ENCODE results near the gene INTS1. TPM values are rescaled to one million over a fixed set of nuclear protein-coding genes. Genes with fewer than 3 reads are reported as not detected.
A peak's percentile ranks its signal among the peaks of the same experiment; 100 is the strongest.
"Not testable (repeated sequence)": the region's sequence is repeated elsewhere in the genome, so short reads cannot be mapped to it uniquely, and the experiment has no call there.

Gene INTS1
- total RNA-seq, 4 donors from 2014 or later = 29.8 to 65.5 (median 41.4) TPM

GRCh38 chr7:1448958-1449357, 55.2 kb downstream of the INTS1 start:
- peaks cover 0 to 55% (median 5%) of the 10 kb centered on the region in 3 donors for H3K4me1 ChIP-seq
- H3K9me3 ChIP-seq = no peaks in the 10 kb centered on the region
- peaks cover 0 to 3% of the 10 kb centered on the region in 2 donors for H3K36me3 ChIP-seq
- TF ChIP-seq EP300 (IDR thresholded peaks at IDR 0.05) (no peak), POLR2AphosphoS5 (IDR thresholded peaks at IDR 0.05) (no peak), CTCF (IDR thresholded peaks at IDR 0.05) (no peak), POLR2A (IDR thresholded peaks at IDR 0.05) (no peak)
- WGBS, 2 donors (ENCODE audit: low coverage in 1 of 2) = 94 to 96% methylated on average over 7 to 8 of the region's 14 CpGs
- H3K4me3 ChIP-seq = no peak overlapping the region
- peak overlapping the region in 3 of 4 donors; percentile 32 to 71 (median 61) for H3K27ac ChIP-seq
- H3K27me3 ChIP-seq = no peaks in the 10 kb centered on the region
- no peak for ATAC-seq

- TF ChIP-seq EP300 (IDR thresholded peaks at IDR 0.05) = no peak
- TF ChIP-seq POLR2A (IDR thresholded peaks at IDR 0.05) = no peak
- no peak for TF ChIP-seq CTCF (IDR thresholded peaks at IDR 0.05)
- TF ChIP-seq POLR2AphosphoS5 (IDR thresholded peaks at IDR 0.05) = no peak
- Histone ChIP-seq H3K27ac (peak overlapping the region in 3 of 4 donors; percentile 61 to 71 (median 69)), H3K4me3 (peak overlapping the region in 1 of 2 donors; percentile 10), H3K4me1 (peaks cover 0 to 42% (median 5%) of the 10 kb centered on the region in 3 donors), H3K27me3 (no peaks in the 10 kb centered on the region), H3K9me3 (no peaks in the 10 kb centered on the region), H3K36me3 (peaks cover 0 to 3% of the 10 kb centered on the region in 2 donors)
- ATAC-seq = peak; percentile 32
- no CpG with 5 or more reads among the region's 15 CpGs for WGBS, 2 donors (ENCODE audit: low coverage in 1 of 2)
Measured at GRCh38 chr7:1447551-1448244, 56.5 kb downstream of the INTS1 start.

- H3K27ac ChIP-seq = peak overlapping the region in 3 of 4 donors; percentile 61 to 71 (median 69)
- no peak for ATAC-seq
- TF ChIP-seq EP300 (IDR thresholded peaks at IDR 0.05) (no peak), POLR2A (IDR thresholded peaks at IDR 0.05) (no peak), CTCF (IDR thresholded peaks at IDR 0.05) (no peak), POLR2AphosphoS5 (IDR thresholded peaks at IDR 0.05) (no peak)
Measured at GRCh38 chr7:1447112-1447511, 57.1 kb downstream of the INTS1 start.

GRCh38 chr7:1446620-1447032, 57.6 kb downstream of the INTS1 start:
- Histone ChIP-seq H3K4me1 (peaks cover 0 to 32% (median 5%) of the 10 kb centered on the region in 3 donors), H3K36me3 (peaks cover 0 to 10% of the 10 kb centered on the region in 2 donors), H3K9me3 (no peaks in the 10 kb centered on the region), H3K4me3 (peak overlapping the region in 1 of 2 donors; percentile 10), H3K27me3 (no peaks in the 10 kb centered on the region), H3K27ac (peak overlapping the region in 3 of 4 donors; percentile 6 to 71 (median 61))
- no peak for TF ChIP-seq EP300 (IDR thresholded peaks at IDR 0.05)
- TF ChIP-seq POLR2AphosphoS5 (IDR thresholded peaks at IDR 0.05) = no peak
- TF ChIP-seq POLR2A (IDR thresholded peaks at IDR 0.05) = no peak
- TF ChIP-seq CTCF (IDR thresholded peaks at IDR 0.05) = no peak
- ATAC-seq = no peak
- WGBS, 2 donors (ENCODE audit: low coverage in 1 of 2) = 35 to 73% methylated on average over 4 to 8 of the region's 17 CpGs

More at GRCh38 chr7:1447112-1447511, 57.1 kb downstream of the INTS1 start:
- 81% methylated on average over 5 of the region's 11 CpGs; no CpG with 5 or more reads in 1 of the 2 donors for WGBS, 2 donors (ENCODE audit: low coverage in 1 of 2)
- H3K9me3 ChIP-seq = no peaks in the 10 kb centered on the region
- H3K4me3 ChIP-seq = peak overlapping the region in 1 of 2 donors; percentile 10
- H3K27me3 ChIP-seq = no peaks in the 10 kb centered on the region
- peaks cover 0 to 36% (median 5%) of the 10 kb centered on the region in 3 donors for H3K4me1 ChIP-seq
- peaks cover 0 to 5% of the 10 kb centered on the region in 2 donors for H3K36me3 ChIP-seq

- peaks cover 0 to 16% of the 10 kb centered on the region in 2 donors for H3K36me3 ChIP-seq
- H3K4me1 ChIP-seq = peaks cover 0 to 27% (median 5%) of the 10 kb centered on the region in 3 donors
- ATAC-seq, H3K4me3 ChIP-seq, H3K27me3 ChIP-seq, H3K27ac ChIP-seq, H3K9me3 ChIP-seq: not testable (repeated sequence)
- 40% methylated on average over 1 of the region's 5 CpGs; no CpG with 5 or more reads in 1 of the 2 donors for WGBS, 2 donors (ENCODE audit: low coverage in 1 of 2)
Measured at GRCh38 chr7:1446026-1446425, 58.2 kb downstream of the INTS1 start.
